GM18861 (cell line): ENCODE results near the gene PREX1.

Source experiments
- ATAC-seq: cut with Tn5 transposase; IDR thresholded peaks from one replicate; pipeline ENCODE4 v1.9.1; 2021; ENCODE audit not compliant: unreplicated experiment

Gene PREX1

GRCh38 chr20:48667889-48668413 is 159.8 kb downstream of the PREX1 start:
- no peak for ATAC-seq

GRCh38 chr20:48667481-48667880 is 160.3 kb downstream of the PREX1 start:
- no peak for ATAC-seq

- no peak for ATAC-seq
Measured at GRCh38 chr20:48665785-48666184, 162.0 kb downstream of the PREX1 start.

GRCh38 chr20:48662711-48663110 is 165.1 kb downstream of the PREX1 start:
- ATAC-seq, result no peak

- no peak for ATAC-seq
Measured at GRCh38 chr20:48661575-48662455, 166.0 kb downstream of the PREX1 start.

- ATAC-seq, result no peak
Measured at GRCh38 chr20:48660788-48661187, 167.0 kb downstream of the PREX1 start.

- ATAC-seq, result no peak
Measured at GRCh38 chr20:48659858-48660257, 167.9 kb downstream of the PREX1 start.

GRCh38 chr20:48658505-48658904 is 169.3 kb downstream of the PREX1 start:
- ATAC-seq, result no peak

- no peak for ATAC-seq
Measured at GRCh38 chr20:48658198-48658476, 169.7 kb downstream of the PREX1 start.

GRCh38 chr20:48657426-48658197 is 170.2 kb downstream of the PREX1 start:
- ATAC-seq, result no peak

- ATAC-seq, result no peak
Measured at GRCh38 chr20:48656661-48657211, 171.1 kb downstream of the PREX1 start.

GRCh38 chr20:48656137-48656536 is 171.7 kb downstream of the PREX1 start:
- ATAC-seq, result no peak

GRCh38 chr20:48653706-48654051 is 174.1 kb downstream of the PREX1 start:
- ATAC-seq, result no peak

- ATAC-seq, result no peak
Measured at GRCh38 chr20:48652961-48653705, 174.7 kb downstream of the PREX1 start.

GRCh38 chr20:48651960-48652359 is 175.8 kb downstream of the PREX1 start:
- ATAC-seq, result no peak

GRCh38 chr20:48651271-48651670 is 176.5 kb downstream of the PREX1 start:
- ATAC-seq, result no peak

- ATAC-seq, result no peak
Measured at GRCh38 chr20:48649868-48650267, 177.9 kb downstream of the PREX1 start.

- ATAC-seq, result no peak
Measured at GRCh38 chr20:48649104-48649626, 178.6 kb downstream of the PREX1 start.

- no peak for ATAC-seq
Measured at GRCh38 chr20:48648482-48649051, 179.2 kb downstream of the PREX1 start.

GRCh38 chr20:48647858-48648257 is 179.9 kb downstream of the PREX1 start:
- no peak for ATAC-seq

GRCh38 chr20:48645666-48646065 is 182.1 kb downstream of the PREX1 start:
- ATAC-seq, result no peak
